CD4-positive, alpha-beta T cell treated with Interleukin-1 beta for 1 hour (primary cell): ENCODE data around the gene ERFE.

ENCODE experiments used
- DNase-seq, 2 donors: peaks; one replicate each; pipeline ENCODE4 v3.0.0-alpha.2; 2020 to 2022

The ERFE gene

DNA sequence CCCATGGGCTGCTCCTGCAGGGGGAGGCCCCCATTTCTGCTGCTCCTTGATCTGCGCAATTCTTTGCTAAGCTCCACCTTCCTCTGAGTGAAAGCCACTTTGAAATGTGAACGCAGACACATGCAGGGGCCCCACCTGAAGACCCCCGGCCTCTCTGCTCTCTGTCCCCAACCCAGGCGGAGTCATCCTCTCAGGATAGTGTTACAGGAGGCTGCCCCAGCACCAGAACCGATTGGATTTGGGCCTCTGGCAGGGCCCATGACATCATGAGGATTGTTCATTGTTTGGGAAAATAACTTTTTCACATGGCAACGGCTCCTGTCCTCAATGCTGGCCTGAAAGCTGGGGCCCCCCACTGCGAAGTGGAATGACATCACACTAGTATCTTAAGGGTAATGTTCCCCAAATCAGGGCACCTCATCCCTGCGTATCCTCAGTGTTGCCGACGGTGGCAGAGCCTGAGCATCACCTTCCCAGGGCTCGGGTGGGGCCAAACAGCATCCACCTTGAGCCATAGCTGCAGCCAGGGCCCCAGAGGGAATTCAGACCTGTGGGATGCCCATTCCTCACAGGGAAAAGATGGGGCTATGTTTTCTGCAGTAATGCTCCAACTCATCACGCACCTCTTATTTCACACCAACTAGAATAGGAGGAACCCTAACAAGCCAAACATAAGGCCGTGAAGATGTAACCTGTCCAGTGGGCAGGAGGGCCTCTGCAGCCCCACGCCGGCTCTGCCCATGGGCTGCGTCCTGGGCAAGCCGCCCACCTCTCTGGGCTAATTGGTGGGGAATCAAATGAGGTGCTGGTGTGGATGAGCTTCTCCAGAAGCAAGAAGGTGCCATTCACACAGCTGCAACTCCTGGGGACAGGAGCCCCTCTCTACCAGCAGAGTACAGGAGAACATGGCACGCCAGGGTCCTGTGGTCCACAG, 2.7 kb upstream of the ERFE start:
- DNase-seq, result no peak

DNA sequence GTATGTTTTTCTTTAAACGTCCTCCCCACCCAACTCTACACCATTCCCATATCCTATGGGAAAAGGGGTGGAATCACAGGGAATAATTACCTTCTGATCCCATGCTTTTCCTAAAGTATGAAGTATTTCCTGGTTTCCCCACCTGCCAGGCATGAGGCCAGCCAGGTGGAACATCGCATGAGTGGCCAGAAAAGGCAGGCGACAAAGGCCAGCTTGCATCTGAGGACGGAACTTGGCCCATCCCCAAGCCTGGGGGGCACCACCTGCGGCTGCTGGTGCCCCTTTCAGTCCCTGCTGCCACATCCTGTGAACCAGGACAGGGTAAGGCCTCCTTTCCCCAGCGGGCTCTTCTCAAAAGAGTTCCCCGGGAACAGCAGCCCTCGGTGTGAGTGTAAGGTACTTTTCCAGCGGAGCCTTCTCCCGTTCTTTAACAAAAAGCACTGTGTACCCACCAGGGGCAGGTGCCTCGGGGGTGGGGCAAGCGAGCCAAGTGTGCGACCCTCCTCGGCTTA, 1.2 kb upstream of the ERFE start:
- DNase-seq, result no peak

- DNase-seq, result no peak
These were observed 707 bp upstream of the ERFE start for GRCh38 chr2:238158018-238158508.

DNA sequence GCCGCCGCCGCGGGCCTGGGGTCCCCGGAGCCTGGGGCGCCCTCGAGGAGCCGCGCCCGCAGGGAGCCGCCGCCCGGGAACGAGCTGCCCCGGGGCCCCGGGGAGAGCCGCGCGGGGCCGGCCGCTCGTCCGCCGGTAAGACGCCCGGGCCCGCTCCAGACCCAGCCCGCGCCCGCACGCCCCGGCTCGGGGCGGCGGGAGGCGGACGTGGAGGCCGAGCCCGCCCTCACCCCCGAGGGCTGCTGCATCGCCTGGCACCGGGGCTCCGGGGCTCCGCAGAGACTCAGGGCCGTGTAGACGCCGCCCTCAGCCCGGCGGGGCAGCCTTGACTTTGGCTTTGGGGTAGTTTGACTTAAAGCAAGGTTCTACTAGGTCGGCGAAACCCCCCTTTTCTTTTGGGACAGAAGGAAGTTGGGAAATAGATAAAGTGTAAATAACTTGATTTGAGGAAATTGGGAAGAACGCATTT, 335 bp downstream of the ERFE start:
- DNase-seq, result no peak

- no peak for DNase-seq
These were observed 963 bp downstream of the ERFE start for GRCh38 chr2:238159661-238160205.

DNA sequence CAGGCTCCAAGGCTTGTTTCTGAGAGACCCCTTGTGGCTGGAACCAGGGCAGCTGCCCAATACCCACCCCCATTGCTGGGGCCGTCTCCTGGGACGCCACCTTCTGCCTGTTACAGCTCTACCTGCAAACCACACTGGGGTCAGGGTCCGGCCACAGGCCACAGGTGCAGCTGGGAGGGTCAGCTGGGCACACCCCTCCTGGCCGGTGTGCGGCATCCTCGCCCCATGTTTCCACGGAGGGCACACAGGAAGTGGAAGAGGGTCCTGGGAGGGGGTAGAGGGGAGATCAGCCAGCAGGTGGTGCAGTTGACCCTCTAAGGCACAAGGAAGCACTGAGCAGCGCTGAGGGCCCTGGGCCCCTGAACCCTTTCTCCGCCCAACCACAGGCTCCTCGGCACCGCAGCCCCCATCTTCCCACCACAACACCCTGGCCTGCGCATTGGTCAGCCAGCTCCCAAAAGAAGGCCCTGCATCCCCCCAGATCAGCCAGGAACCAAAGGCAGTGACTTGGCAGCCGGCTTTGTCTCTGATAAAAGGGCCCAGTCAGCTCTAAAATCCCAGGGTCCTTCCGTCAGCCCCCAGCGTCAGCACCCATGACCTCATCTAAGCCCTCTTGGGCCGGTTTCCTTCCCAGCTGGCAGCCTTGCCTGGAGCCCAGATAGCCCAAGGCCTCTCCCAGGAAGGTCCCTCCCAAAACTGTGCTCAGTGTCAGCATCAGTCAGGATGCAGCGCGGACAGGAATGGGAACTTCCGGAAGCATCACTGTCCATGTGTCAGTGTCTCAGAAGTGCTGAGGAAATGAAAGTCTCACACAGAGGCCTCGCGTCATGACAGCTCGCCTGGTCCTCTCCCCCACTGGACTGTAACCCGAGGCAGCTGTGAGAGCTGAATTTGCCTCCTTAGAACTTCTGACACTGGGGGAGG, 1.7 kb downstream of the ERFE start:
- DNase-seq, result peak in 1 of 2 donors; percentile 17

DNA sequence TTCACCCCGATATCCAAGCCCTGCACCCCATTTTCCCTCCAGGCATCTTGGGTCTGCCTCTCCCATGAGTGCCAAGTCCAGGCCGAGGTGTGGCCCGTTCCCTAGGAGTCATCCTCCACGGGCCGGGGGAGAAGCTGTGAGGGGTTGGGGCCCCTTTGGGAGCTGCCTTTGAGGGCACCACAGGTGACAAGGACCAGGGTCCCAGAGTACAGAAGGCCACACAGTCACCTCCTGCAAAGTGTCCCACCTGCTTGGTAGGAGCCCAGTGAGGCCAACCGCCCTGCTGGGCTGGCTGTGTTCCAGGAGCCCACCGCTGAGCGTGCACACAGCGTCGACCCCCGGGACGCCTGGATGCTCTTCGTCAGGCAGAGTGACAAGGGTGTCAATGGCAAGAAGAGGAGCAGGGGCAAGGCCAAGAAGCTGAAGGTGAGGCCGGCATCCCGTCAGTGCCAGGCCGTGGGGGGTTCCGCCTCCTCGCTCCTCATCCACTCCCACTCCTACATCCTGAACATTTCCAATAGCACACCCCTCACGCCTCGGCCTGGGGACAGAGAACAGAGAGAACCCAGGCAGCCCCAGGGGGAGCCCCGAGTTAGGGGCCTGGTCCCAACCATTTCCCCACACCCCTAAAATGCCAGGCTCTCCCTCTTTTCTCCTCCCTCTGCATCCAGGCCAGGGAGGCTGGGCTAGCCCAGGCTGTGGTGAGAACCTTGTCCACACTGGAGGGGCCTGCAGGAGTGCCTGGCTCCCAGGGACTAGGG, 2.7 kb downstream of the ERFE start:
- DNase-seq, result no peak

DNA sequence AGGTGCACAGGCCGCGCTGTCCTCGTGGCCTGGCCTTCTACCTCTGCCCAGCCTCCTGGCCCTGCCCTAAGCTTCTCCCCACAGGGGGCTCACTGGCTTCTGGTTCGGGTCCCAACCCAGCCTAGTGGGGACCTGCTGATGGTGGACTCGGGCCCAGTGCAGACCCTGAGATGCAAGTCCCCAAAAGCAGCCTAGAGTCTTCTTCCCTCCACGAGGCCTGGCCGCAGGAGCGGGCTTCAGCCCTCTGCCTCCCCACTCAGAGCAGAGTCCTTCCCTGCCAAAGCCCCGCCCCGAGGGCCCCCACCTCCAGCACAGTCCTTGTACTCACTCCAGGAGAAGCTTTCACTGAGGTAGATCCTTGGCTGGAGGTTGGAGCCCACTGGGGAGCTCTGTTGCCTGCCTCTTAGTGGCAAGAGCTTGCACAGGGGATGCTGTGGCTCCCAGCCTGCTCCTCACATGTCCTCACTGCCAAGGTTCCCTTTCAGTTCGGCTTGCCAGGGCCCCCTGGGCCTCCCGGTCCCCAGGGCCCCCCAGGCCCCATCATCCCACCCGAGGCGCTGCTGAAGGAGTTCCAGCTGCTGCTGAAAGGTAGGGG, 3.6 kb downstream of the ERFE start:
- no peak for DNase-seq

DNA sequence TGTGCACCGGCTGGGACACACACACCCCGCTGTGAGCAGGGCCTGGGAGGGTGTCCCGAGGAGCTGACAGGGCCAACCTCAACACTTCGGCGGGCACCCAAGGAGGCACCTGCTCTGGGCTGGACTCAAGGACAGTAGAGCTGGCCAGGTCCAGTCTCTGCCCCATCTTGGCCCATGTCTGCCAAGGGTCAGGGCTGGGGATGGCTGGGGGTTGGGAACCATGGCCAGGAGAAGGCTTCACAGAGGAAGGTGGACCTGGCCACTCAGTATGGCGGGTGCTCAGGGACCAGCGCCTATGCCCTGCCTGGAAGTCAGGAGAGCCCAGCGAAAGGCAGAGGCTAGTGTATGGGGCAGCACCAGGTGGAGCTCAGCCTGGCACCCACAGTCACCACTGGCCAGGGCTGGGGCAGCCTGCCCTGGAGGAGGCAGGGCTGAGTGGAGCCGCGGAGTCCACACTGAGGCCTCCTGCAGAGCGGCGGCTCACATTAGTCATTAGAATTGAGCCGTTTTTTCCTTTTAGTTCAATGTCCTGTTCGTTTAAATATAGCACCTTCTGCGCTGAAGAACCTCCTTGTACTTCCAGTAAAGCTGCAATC, 4.2 kb downstream of the ERFE start:
- no peak for DNase-seq

- no peak for DNase-seq
These were observed 4.9 kb downstream of the ERFE start for GRCh38 chr2:238163481-238164198.

- no peak for DNase-seq
These were observed 6.1 kb downstream of the ERFE start for GRCh38 chr2:238164906-238165287.

DNA sequence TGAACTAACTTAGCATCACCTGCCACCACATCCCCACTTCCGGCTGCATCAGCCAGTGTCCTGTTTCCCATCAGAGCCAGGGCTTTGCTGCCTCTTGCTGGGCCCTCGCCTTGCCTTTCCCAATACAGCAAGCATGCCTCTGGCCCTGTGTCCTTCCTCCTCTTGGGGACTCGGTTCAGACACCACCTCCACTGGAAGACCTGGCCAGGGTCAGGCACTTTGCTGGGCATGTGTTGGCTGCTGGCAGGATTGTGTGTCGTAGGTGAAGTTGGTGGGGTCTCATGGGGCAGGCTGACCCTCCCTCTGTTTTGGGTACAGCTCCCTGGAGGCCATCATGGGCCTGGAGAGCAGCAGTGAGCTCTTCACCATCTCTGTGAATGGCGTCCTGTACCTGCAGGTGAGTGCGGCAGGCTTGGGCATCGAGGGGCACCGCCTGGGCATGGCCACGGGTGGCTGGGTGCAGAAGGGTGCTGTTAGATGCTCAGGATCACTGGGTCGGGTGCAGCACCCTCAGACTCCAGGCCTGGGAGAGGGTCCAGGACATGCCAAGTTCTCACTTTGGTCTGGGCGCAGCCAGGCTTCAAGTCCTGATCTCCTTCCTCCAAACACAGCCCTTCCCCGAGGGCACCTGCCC, 6.6 kb downstream of the ERFE start:
- no peak for DNase-seq

DNA sequence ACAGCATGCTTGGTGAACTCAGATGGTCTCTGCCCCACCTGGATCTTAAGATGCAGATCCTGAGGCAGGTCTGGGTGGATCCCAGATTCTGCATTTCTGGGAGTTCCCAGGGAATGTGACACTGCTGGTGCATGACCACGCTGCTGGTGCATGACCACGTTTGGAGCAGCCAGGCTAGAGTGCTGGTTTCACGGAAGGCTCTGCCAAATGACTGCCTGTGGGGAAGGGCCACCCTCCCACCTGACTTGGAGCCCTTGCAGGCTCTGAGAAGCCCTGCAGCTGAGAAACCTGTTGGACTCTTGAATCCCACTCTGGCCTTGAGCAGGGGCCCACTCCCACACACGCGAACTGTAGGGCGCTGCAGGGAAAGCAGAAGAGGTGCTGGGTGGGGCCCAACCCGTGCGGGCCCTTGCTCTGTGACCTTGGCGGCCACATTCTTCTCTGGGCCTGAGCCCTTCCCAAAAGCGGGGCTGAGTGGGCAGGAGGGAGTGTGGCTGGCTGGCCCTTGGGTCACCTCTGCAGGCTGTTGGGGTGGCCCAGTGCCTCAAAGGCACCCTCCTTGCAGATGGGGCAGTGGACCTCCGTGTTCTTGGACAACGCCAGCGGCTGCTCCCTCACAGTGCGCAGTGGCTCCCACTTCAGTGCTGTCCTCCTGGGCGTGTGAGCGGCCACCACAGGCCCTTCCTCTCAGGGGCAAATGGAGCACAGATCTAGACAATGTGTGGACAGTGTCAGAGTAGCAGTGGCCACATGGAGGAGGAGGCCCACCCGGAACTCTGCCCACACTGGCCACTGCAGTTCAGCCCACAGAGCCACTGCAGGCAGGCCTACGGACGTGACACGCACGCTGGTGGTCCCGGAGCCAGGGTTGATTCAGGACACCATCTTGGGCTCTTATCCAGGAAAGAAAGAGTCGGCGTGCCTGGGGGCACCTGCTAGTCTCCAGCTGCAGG, 7.9 kb downstream of the ERFE start:
- no peak for DNase-seq

DNA sequence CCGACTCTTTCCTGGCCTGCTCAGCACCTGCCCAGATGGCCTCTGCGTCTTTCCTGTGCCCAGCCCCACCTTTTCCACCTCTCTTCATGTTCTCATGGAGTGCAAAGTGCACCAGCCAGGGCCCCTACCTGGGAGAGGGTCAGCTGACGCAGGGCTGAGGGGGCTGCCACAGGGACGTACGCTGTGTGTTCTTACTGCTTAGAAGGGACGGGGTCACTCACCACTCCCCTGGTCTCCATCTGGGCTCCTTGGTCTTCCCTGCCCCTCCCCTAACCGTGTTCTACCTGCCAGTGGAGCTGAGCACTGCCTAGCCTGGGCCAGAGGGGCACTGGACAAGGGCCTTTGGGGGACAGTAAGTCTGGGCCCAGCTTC, 8.6 kb downstream of the ERFE start:
- no peak for DNase-seq

DNA sequence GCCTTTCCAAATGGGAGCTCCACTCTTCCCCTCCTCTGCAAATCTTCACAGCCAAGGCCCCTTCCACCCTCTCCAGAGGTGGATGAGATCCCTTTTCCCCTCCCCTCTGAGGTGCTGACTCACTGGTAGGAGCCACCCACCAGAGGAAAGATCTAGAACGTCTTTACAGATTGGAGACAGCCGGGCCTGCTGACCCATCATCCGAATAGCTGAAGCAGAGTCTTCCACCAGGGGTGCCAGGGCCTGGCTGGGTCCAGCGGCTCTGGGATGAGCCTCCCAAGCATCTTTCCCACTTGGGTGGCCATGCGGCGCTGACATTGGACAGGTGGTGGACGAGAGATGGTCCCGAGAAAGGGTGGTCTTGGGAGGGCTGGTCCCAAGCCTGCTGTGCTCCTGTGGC, 9.0 kb downstream of the ERFE start:
- DNase-seq, result no peak

DNA sequence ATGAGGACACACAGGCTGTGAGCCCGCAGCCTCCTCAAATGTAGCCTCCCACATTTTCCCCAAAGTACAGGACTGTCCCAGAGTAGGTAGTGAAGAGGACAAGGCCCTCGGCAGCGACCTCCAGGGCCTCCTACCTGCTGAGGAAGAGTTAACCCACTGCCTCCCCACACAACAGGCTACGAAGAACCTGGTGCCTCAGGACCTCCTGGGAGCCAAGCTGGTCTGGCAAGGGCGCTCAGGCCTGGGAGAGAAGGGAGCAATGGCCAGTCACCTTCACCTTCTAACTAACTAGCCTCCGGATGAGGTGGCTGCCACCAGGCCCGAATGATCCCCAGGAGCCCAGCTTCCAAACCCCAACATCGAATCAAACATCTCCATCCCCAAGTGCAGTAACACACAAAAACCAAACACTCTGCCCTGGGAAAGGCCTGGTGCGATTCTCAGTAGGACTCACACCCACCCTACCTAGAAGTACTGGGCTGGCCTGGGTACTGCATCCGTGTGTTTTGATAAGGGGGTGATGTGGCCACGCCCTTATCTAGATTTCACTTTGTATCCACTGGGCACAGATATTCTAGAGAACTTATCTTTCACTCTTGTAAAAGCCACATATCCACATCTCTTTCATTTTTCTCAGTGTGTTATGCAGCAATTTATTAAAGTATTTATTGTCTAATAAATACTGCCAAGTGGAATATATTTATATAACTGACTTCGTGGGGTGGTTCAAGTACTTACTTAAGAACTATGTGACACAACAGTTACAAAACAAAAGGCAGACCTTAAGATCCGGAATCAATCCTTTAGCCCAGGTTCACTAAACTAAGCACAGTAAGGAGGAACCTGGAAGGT, 9.7 kb downstream of the ERFE start:
- no peak for DNase-seq

- DNase-seq, result no peak
These were observed 10.4 kb downstream of the ERFE start for GRCh38 chr2:238169048-238169707.
